Left lung (tissue), 10 donors: ENCODE results near the gene AKT1. TPM values are rescaled to one million over a fixed set of nuclear protein-coding genes. Genes with fewer than 3 reads are reported as not detected.
A peak's percentile ranks its signal among the peaks of the same experiment; 100 is the strongest.

Experiments used
- ATAC-seq: fragments of 200-7000 bp; cut with Tn5 transposase; one replicate; pipeline ENCODE4 v1.9.1; 2020; ENCODE audit warnings: moderate library complexity
- DNase-seq, 4 donors: peaks; one replicate each; pipeline ENCODE4 v3.0.0-alpha.2; 2013 to 2020
- H3K27ac ChIP-seq, 2 donors: fragments of 200-600 bp; sonication (generic) in 1 of 2; one replicate each; pipeline versions ENCODE4 v1.5.0 to v1.8.0; 2020 to 2021
- H3K27me3 ChIP-seq, 2 donors: fragments of 200-600 bp; sonication (generic) in 1 of 2; one replicate each; pipeline versions ENCODE4 v1.5.0 to v1.8.0; 2020 to 2021
- H3K36me3 ChIP-seq, 2 donors: fragments of 200-600 bp; sonication (generic) in 1 of 2; one replicate each; pipeline versions ENCODE4 v1.5.0 to v1.8.0; 2020 to 2021
- H3K4me1 ChIP-seq, 2 donors: fragments of 200-600 bp; one replicate each; pipeline ENCODE4 v1.8.0; 2021
- H3K4me3 ChIP-seq, 2 donors: fragments of 200-600 bp; sonication (generic) in 1 of 2; one replicate each; pipeline versions ENCODE4 v1.5.0 to v1.8.0; 2020 to 2021; ENCODE audit warnings: mild to moderate bottlenecking in 1 of 2
- H3K9me3 ChIP-seq, 2 donors: fragments of 200-600 bp; sonication (generic) in 1 of 2; one replicate each; pipeline versions ENCODE4 v1.5.0 to v1.8.0; 2020 to 2021
- CTCF ChIP-seq, 2 donors: fragments of 200-600 bp; sonication (generic) in 1 of 2; IDR thresholded peaks; one replicate each; pipeline versions ENCODE4 v1.5.0 to v1.8.0; 2021; ENCODE audit warnings: antibody characterized with exemption in 2 of 2
- intact Hi-C, 2 donors: fragments of 100-400 bp; cut with DNase I; formaldehyde crosslinking; loops; one replicate each; pipeline versions ENCODE4 v1.11.2 to v1.14.2; 2022
- polyA plus RNA-seq, 6 donors: library from polyadenylated mRNA; unstranded; fragments of 120-200 nt; gene quantifications; one replicate each; pipeline ENCODE4 v1.2.1, GENCODE V29; 2013; ENCODE audit not compliant: insufficient read length in 6 of 6
- total RNA-seq, 2 donors: library from RNA; stranded (reverse); fragmentation: NEBNext Ultra II Directional; extraction: Animal tissue kit (Norgen Biotek cat#: 25700); gene quantifications; one replicate each; pipeline ENCODE4 v1.2.1, GENCODE V29; 2021
- donor health status: DM: no; HTN: yes; CAD: no.
- donor health status: DM: no; HTN: no; CAD: no.

The AKT1 gene
- total and polyA plus RNA-seq, 8 donors, result 144 to 214 (median 173) TPM

DNA sequence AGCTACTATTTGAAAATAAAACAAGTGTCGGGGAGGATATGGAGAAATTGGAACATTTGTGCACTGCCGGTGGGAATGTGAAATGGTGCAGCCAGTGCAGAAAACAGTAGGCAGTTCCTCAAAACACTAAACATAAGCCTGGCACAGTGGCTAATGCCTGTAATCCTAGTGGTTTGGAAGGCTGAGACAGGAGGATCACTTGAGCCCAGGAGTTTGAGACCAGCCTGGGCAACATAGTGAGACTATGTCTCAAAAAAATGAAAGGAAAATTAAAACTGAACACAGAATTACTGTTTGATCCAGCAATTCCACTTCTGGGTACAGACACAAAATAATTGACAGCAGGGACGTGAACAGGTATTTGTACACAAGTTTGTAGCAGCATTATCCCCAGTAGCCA, 30.0 kb downstream of the AKT1 start:
- intact Hi-C loops, result no loop called here
- peaks cover 0 to 22% of the 10 kb centered on the region in 2 donors for H3K36me3 ChIP-seq
- ATAC-seq (no peak), DNase-seq (no peak)
- no peaks in the 10 kb centered on the region for H3K27me3 ChIP-seq
- H3K9me3 ChIP-seq, result no peaks in the 10 kb centered on the region
- no peak overlapping the region for H3K4me3 ChIP-seq
- peaks cover 9 to 10% of the 10 kb centered on the region in 2 donors for H3K4me1 ChIP-seq
- no peak overlapping the region for H3K27ac ChIP-seq
- TF ChIP-seq CTCF (IDR thresholded peaks at IDR 0.05), result no peak

DNA sequence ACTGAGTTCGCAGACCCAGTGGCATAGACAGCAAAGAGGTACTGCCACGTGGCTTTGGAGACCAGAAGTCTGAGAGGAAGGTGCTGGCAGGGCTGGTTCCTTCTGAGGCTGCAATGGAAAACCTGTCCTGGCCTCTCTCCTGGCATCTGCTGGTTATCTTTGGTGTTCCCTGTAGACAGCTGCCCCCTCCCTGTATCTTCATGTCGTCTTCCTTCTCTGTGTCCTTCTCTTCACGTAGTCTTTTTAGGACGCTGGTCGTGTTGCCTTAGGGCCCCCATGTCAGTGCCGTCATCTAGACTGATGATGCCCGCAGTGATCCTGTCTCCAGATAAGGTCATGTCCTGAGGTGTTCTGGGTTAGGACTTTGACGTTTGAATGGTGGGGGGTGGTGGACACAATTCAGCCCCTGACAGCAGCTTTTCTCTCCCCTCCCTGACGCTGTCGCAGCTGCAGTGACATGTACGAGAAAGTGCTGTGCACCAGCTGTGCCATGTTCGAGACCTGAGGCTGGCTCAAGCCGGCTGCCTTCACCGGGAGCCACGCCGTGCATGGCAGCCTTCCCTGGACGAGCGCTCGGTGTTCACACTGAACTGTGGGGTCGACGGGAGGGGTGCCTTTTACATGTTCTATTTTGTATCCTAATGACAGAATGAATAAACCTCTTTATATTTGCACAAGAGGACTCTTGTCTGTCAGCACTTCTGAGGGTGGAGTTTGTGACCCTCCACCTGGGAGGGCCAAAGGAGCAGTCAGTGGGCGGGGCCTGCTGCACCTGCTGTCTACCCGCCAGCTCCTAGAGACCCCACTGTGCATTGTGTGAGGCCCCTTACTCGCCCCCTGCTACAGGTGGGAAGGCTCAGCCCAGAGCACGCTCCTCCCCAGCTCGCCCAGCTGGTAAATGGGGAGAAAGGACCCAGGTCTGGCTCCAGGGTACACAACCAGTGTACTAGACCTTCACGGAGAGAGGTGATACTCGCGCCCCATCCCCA, 36.3 kb downstream of the AKT1 start:
- no peak for ATAC-seq
- Histone ChIP-seq H3K36me3 (peaks cover 0 to 55% of the 10 kb centered on the region in 2 donors), H3K4me3 (no peak overlapping the region), H3K27me3 (no peaks in the 10 kb centered on the region), H3K4me1 (peaks cover 5 to 11% of the 10 kb centered on the region in 2 donors), H3K27ac (no peak overlapping the region), H3K9me3 (no peaks in the 10 kb centered on the region)
- intact Hi-C loops, result no loop called here
- DNase-seq, result peak in 1 of 4 donors; percentile 57
- TF ChIP-seq CTCF (IDR thresholded peaks at IDR 0.05), result no peak

- intact Hi-C loops, result no loop called here
These were observed 37.7 kb downstream of the AKT1 start for GRCh38 chr14:104757681-104758392.

DNA sequence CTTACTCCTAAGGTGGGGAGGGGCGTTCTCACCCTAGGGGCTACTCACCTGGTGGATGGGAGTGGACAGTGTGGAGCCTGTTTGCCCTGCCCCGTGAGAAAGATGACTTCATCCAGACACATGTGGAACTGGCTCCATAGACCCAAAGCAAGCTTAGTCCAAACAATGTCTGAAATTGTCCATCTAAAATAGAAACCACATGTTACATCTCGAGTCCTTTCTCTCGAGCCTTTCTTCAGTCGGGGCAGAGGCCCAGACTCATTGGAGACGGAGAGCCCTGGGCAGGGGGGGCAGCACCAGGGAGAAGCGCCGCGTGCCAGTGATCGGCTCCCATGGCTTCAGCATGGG, 38.3 kb downstream of the AKT1 start:
- ATAC-seq (no peak), DNase-seq (peak in 1 of 4 donors; percentile 30)
- Histone ChIP-seq H3K9me3 (no peaks in the 10 kb centered on the region), H3K27me3 (no peaks in the 10 kb centered on the region), H3K4me3 (no peak overlapping the region), H3K27ac (no peak overlapping the region), H3K36me3 (peaks cover 0 to 47% of the 10 kb centered on the region in 2 donors), H3K4me1 (peaks cover 10 to 22% of the 10 kb centered on the region in 2 donors)
- intact Hi-C loops, result no loop called here
- TF ChIP-seq CTCF (IDR thresholded peaks at IDR 0.05), result no peak

More at GRCh38 chr14:104757681-104758392, 37.7 kb downstream of the AKT1 start:
- no peaks in the 10 kb centered on the region for H3K9me3 ChIP-seq
- no peak overlapping the region for H3K4me3 ChIP-seq
- H3K36me3 ChIP-seq, result peaks cover 0 to 51% of the 10 kb centered on the region in 2 donors
- TF ChIP-seq CTCF (IDR thresholded peaks at IDR 0.05), result no peak
- H3K27me3 ChIP-seq, result no peaks in the 10 kb centered on the region
- no peak for ATAC-seq
- peak in 1 of 4 donors; percentile 51 for DNase-seq
- peaks cover 10 to 21% of the 10 kb centered on the region in 2 donors for H3K4me1 ChIP-seq
- H3K27ac ChIP-seq, result no peak overlapping the region
